HG03064 (cell line): ENCODE data around the gene ZNF716.
"Not testable (repeated sequence)": the region's sequence is repeated elsewhere in the genome, so short reads cannot be mapped to it uniquely, and the experiment has no call there.

Experiments used
- ATAC-seq: cut with Tn5 transposase; IDR thresholded peaks from one replicate; pipeline ENCODE4 v1.9.1; 2021; ENCODE audit warnings: low read depth; ENCODE audit not compliant: unreplicated experiment

The ZNF716 gene

GRCh38 chr7:57425969-57426628 is 23.9 kb upstream of the ZNF716 start:
- no peak for ATAC-seq

DNA sequence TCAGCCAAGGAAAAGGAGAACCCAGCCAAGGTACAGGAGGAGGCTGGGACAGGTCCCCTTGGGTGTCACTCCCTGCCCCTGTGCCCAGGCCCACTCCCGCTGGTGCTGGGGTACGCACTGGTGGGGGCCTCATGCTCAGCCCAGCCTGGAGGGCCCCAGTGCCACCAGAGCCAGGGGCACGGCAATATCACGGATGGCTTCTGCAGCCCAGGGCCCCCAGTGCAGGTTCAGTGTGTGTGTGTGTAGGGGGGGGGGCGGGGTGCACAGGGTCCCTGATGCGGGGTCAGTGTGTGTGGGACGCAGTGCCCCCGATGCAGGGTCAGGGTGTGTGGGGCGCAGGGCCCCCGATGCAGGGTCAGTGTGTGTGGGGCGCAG is 23.4 kb upstream of the ZNF716 start:
- no peak for ATAC-seq

GRCh38 chr7:57427146-57427545 is 22.8 kb upstream of the ZNF716 start:
- no peak for ATAC-seq

GRCh38 chr7:57427594-57427993 is 22.4 kb upstream of the ZNF716 start:
- no peak for ATAC-seq

DNA sequence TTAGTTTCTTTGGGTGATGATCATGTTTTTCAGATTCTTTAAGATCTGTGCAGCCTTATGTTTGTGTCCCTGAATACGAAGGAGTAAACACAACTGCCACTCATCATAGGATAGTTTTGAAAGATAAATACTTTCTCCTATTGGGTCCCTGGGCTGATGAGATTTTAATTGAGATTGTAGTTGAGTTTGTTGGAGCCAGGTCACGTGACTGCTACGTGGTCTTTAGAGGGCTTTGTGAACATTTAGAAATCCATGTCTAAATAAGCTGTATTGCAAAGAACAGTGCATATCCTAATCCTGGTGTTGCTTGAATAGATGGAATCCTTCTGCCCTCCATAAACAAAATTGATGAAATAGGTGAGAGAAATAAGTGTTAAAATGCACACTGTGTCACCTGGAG is 17.4 kb upstream of the ZNF716 start:
- ATAC-seq = no peak

DNA sequence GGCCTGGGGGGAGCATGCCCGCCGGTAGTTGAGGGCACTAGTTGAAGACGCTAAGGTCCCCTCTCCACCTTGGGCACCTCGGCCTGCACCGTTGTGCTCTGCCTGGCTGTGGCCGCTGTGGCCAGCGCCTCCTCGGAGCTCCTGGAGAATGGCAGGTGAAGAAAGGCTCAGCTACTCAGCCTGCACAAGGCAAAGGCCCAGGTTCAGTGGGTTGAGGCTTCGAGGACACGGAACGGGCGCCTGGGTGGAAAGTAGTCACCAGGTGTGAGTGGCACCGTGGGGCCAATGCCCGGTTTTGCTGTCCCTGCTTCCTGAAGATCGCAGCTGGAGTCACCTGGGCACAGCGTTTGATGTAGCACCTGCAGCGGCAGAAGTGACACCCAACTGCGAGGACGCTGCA is 12.4 kb upstream of the ZNF716 start:
- ATAC-seq = no peak

DNA sequence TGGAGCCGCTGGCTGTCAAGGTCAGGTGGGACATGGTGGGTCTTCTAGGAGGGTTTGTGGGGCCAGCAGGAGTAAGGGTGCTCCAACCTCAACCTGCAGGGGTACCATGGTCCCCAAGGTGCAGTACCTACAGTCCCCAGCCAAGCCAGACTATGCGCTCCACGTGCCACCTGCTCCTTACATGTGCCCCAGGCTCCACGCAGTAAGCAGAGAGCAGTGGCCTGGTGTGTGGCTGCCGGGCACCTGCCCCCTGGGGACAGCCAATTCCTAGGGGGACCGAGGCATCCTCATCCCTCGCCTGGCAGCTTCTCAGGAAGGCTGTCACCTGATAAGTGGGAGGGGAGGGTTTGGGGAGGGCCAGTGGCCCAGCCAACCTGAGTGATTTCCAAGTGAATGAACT is 11.7 kb upstream of the ZNF716 start:
- ATAC-seq = no peak

GRCh38 chr7:57443567-57443966 is 6.4 kb upstream of the ZNF716 start:
- ATAC-seq = no peak

DNA sequence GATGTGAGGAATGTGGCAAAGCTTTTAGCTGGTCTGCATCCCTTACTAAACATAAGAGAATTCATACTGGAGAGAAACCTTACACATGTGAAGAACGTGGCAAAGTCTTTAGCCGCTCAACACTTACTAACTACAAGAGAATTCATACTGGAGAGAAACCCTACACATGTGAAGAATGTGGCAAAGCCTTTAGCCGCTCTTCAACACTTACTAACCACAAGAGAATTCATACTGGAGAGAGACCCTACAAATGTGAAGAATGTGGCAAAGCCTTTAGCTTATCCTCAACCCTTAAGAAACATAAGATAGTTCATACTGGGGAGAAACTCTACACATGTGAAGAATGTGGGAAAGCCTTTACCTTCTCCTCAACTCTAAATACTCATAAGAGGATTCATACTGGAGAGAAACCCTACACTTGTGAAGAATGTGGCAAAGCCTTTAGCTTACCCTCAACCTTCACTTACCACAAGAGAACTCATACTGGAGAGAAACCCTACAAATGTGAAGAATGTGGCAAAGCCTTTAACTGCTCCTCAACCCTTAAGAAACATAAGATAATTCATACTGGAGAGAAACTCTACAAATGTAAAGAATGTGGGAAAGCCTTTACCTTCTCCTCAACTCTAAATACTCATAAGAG is 19.3 kb downstream of the ZNF716 start:
- not testable (repeated sequence) for ATAC-seq

DNA sequence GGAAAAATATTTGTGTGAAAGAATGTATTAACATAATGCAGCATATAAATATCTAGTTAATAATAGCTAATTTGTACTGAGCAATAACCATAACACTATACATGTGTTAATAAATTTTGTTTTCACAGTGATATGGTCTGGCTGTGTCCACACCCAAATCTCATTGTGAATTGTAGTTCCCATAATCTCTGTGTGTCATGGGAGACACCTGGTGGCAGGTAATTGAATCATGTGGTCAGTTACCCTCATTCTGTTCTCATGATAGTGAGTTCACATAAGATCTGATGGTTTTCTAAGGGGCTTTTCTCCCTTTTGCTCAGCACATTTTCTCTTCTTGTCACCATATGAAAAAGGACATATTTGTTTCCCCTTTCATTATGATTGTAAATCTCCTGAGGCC is 30.3 kb downstream of the ZNF716 start:
- ATAC-seq = not testable (repeated sequence)

DNA sequence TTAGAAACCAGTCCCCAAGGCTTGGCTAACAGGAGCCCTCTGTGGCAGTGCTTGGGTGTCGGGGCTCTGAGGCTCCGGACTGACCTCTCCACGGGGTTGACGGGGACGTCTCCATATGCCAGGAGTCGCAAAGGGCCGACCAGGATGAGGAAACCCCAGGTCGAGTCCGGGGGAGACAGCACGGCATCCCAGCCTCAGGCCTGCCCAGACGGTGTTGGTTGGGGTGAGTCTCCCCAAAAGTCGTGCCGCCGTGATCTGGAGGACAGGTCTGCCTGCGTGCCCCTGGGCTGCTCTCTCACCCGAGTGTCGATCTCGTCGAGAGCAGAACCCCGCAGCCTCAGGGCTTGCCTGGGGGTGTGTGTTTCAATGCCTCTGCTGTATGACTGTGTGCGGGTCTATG is 35.0 kb downstream of the ZNF716 start:
- ATAC-seq = not testable (repeated sequence)

- no peak for ATAC-seq
Observed at GRCh38 chr7:57487957-57488356, 38.0 kb downstream of the ZNF716 start.

DNA sequence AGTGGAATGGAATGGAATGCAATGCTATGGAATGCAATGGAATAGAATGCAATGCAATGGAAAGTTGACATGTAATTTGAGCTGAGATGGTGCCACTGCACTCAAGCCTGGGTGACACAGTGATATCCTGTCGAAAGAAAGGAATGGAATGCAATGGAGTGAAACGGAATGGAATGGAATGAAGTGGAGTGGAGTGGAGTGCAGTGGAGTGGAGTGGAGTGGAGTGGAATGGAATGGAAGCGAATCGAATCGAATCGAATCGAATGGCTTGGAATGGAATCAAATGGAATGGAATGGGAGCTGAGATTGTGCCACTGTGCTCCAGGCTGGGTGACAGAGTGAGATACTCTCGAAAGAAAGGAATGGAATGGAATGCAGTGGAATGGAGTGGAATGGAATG is 45.1 kb downstream of the ZNF716 start:
- not testable (repeated sequence) for ATAC-seq

DNA sequence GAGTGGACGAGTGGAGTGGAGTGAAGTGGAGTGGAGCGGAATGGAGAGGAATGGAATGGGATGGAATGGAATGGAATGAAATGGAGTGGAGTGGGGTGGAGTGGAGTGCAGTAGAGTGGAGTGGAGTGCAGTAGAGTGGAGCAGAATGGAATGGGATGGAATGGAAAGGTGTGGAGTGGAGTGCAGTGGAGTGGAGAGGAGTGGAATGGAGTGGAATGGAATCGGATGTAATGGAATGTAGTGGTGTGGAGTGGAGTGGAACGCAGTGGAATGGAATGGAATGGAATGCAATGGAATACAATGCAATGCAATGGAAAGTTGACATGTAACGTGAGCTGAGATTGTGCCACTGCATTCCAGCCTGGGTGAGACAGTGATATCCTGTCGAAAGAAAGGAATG is 46.4 kb downstream of the ZNF716 start:
- ATAC-seq = no peak

GRCh38 chr7:57505176-57505575 is 55.2 kb downstream of the ZNF716 start:
- ATAC-seq = no peak
